ENCODE results near the gene GRIP2.
A peak's percentile ranks its signal among the peaks of the same experiment; 100 is the strongest.

Gene GRIP2

GRCh38 chr3:14465425-14465824, 74.7 kb downstream of the GRIP2 start:
- DNase-seq (ENCODE audit: low read depth) = no peak

GRCh38 chr3:14464521-14464920, 75.6 kb downstream of the GRIP2 start:
- DNase-seq (ENCODE audit: low read depth) = no peak

- DNase-seq (ENCODE audit: low read depth) = no peak
Observed at GRCh38 chr3:14464141-14464465, 76.0 kb downstream of the GRIP2 start.

GRCh38 chr3:14463330-14464140, 76.6 kb downstream of the GRIP2 start:
- no peak for DNase-seq (ENCODE audit: low read depth)

- no peak for DNase-seq (ENCODE audit: low read depth)
Observed at GRCh38 chr3:14462738-14463137, 77.4 kb downstream of the GRIP2 start.

- DNase-seq (ENCODE audit: low read depth) = peak; percentile 26
Observed at GRCh38 chr3:14461748-14462324, 78.3 kb downstream of the GRIP2 start.

GRCh38 chr3:14461006-14461747, 79.0 kb downstream of the GRIP2 start:
- no peak for DNase-seq (ENCODE audit: low read depth)

GRCh38 chr3:14460342-14461005, 79.7 kb downstream of the GRIP2 start:
- no peak for DNase-seq (ENCODE audit: low read depth)

GRCh38 chr3:14459787-14460186, 80.4 kb downstream of the GRIP2 start:
- DNase-seq (ENCODE audit: low read depth) = no peak

- DNase-seq (ENCODE audit: low read depth) = no peak
Observed at GRCh38 chr3:14459384-14459783, 80.8 kb downstream of the GRIP2 start.

- DNase-seq (ENCODE audit: low read depth) = no peak
Observed at GRCh38 chr3:14458434-14459275, 81.5 kb downstream of the GRIP2 start.

GRCh38 chr3:14457999-14458398, 82.1 kb downstream of the GRIP2 start:
- DNase-seq (ENCODE audit: low read depth) = no peak

GRCh38 chr3:14457481-14457880, 82.7 kb downstream of the GRIP2 start:
- no peak for DNase-seq (ENCODE audit: low read depth)

GRCh38 chr3:14456794-14457193, 83.3 kb downstream of the GRIP2 start:
- DNase-seq (ENCODE audit: low read depth) = no peak

GRCh38 chr3:14455571-14456317, 84.4 kb downstream of the GRIP2 start:
- DNase-seq (ENCODE audit: low read depth) = no peak

- DNase-seq (ENCODE audit: low read depth) = no peak
Observed at GRCh38 chr3:14454639-14455310, 85.4 kb downstream of the GRIP2 start.

- DNase-seq (ENCODE audit: low read depth) = no peak
Observed at GRCh38 chr3:14453876-14454638, 86.1 kb downstream of the GRIP2 start.

GRCh38 chr3:14452740-14453710, 87.1 kb downstream of the GRIP2 start:
- DNase-seq (ENCODE audit: low read depth) = no peak

Measured in T follicular helper cell (primary cell).